Measurements from ENCODE around the gene MRPL43.

The MRPL43 gene

DNA sequence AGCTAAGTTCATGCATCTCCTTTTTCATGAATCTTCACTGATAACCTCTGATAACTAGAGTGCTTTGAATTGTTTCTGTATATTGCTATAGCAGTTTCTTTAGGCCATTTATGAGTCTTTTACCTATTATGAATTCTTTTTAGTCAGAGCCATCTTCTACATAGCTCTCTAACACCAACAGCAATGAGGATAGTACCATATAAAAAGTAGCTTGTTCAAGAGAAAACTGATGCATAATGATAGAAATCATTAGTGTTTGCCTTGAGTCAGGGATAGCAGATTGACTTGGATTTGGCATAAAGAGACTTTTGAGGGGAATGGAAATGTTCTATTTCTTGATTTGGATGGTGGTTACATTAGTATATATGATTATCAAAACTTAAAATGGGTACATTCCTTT is 43.8 kb downstream of the MRPL43 start (continued):
- TF ChIP-seq, protein P1, sequence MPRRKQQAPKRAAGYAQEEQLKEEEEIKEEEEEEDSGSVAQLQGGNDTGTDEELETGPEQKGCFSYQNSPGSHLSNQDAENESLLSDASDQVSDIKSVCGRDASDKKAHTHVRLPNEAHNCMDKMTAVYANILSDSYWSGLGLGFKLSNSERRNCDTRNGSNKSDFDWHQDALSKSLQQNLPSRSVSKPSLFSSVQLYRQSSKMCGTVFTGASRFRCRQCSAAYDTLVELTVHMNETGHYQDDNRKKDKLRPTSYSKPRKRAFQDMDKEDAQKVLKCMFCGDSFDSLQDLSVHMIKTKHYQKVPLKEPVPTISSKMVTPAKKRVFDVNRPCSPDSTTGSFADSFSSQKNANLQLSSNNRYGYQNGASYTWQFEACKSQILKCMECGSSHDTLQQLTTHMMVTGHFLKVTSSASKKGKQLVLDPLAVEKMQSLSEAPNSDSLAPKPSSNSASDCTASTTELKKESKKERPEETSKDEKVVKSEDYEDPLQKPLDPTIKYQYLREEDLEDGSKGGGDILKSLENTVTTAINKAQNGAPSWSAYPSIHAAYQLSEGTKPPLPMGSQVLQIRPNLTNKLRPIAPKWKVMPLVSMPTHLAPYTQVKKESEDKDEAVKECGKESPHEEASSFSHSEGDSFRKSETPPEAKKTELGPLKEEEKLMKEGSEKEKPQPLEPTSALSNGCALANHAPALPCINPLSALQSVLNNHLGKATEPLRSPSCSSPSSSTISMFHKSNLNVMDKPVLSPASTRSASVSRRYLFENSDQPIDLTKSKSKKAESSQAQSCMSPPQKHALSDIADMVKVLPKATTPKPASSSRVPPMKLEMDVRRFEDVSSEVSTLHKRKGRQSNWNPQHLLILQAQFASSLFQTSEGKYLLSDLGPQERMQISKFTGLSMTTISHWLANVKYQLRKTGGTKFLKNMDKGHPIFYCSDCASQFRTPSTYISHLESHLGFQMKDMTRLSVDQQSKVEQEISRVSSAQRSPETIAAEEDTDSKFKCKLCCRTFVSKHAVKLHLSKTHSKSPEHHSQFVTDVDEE (CRISPR knock-in tag; IDR thresholded peaks at IDR 0.05): no peak
- no peak for TF ChIP-seq BACH2 (CRISPR knock-in tag; IDR thresholded peaks at IDR 0.05; ENCODE audit: borderline replicate concordance)
- TF ChIP-seq, protein P2, sequence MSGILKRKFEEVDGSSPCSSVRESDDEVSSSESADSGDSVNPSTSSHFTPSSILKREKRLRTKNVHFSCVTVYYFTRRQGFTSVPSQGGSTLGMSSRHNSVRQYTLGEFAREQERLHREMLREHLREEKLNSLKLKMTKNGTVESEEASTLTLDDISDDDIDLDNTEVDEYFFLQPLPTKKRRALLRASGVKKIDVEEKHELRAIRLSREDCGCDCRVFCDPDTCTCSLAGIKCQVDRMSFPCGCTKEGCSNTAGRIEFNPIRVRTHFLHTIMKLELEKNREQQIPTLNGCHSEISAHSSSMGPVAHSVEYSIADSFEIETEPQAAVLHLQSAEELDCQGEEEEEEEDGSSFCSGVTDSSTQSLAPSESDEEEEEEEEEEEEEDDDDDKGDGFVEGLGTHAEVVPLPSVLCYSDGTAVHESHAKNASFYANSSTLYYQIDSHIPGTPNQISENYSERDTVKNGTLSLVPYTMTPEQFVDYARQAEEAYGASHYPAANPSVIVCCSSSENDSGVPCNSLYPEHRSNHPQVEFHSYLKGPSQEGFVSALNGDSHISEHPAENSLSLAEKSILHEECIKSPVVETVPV (CRISPR knock-in tag; IDR thresholded peaks at IDR 0.05): no peak
- TF ChIP-seq CSDC2 (CRISPR knock-in tag; IDR thresholded peaks at IDR 0.05): no peak
- no peak for TF ChIP-seq ARNTL (CRISPR knock-in tag; IDR thresholded peaks at IDR 0.05; ENCODE audit: borderline replicate concordance, low read depth)
- TF ChIP-seq TOX (CRISPR knock-in tag; IDR thresholded peaks at IDR 0.05; ENCODE audit: borderline replicate concordance): no peak
- TF ChIP-seq ZFP3 (CRISPR knock-in tag; IDR thresholded peaks at IDR 0.05): no peak
- no peak for TF ChIP-seq TCF4 (CRISPR knock-in tag; IDR thresholded peaks at IDR 0.05; ENCODE audit: borderline replicate concordance)

DNA sequence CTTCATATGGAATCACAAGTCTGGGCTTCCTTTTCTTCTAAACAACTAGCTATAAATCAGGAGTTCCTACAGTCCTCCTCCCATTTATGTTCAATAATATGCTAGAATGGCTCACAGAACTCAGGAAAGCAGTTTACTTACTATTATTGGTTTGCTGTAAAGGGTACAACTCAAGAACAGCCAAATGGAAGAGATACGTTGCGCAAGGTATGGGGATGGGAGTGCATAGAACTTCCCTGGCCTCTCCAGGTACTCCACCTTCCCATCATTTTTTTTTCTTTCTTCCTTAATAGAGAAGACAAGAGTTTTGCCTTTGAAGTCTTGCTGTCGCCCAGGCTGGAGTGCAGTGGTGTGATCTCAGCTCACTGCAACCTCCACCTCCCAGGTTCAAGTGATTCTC is 45.1 kb downstream of the MRPL43 start:
- ATAC-seq: no peak
- TF ChIP-seq ZC3H10 (CRISPR knock-in tag; IDR thresholded peaks at IDR 0.05): no peak
- TF ChIP-seq CSDC2 (CRISPR knock-in tag; IDR thresholded peaks at IDR 0.05): no peak
- TF ChIP-seq ZNF565 (CRISPR knock-in tag; conservative IDR thresholded peaks at IDR 0.05; ENCODE audit: low read depth): no peak
- TF ChIP-seq TCF4 (CRISPR knock-in tag; IDR thresholded peaks at IDR 0.05; ENCODE audit: borderline replicate concordance): no peak
- TF ChIP-seq ZFP30 (CRISPR knock-in tag; IDR thresholded peaks at IDR 0.05): no peak
- TF ChIP-seq, protein P1 (CRISPR knock-in tag; IDR thresholded peaks at IDR 0.05): no peak
- TF ChIP-seq, protein P3, sequence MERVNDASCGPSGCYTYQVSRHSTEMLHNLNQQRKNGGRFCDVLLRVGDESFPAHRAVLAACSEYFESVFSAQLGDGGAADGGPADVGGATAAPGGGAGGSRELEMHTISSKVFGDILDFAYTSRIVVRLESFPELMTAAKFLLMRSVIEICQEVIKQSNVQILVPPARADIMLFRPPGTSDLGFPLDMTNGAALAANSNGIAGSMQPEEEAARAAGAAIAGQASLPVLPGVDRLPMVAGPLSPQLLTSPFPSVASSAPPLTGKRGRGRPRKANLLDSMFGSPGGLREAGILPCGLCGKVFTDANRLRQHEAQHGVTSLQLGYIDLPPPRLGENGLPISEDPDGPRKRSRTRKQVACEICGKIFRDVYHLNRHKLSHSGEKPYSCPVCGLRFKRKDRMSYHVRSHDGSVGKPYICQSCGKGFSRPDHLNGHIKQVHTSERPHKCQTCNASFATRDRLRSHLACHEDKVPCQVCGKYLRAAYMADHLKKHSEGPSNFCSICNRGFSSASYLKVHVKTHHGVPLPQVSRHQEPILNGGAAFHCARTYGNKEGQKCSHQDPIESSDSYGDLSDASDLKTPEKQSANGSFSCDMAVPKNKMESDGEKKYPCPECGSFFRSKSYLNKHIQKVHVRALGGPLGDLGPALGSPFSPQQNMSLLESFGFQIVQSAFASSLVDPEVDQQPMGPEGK (CRISPR knock-in tag; IDR thresholded peaks at IDR 0.05; ENCODE audit: borderline replicate concordance): no peak
- TF ChIP-seq TOX (CRISPR knock-in tag; IDR thresholded peaks at IDR 0.05; ENCODE audit: borderline replicate concordance): no peak
- TF ChIP-seq RARB (CRISPR knock-in tag; IDR thresholded peaks at IDR 0.05): no peak

DNA sequence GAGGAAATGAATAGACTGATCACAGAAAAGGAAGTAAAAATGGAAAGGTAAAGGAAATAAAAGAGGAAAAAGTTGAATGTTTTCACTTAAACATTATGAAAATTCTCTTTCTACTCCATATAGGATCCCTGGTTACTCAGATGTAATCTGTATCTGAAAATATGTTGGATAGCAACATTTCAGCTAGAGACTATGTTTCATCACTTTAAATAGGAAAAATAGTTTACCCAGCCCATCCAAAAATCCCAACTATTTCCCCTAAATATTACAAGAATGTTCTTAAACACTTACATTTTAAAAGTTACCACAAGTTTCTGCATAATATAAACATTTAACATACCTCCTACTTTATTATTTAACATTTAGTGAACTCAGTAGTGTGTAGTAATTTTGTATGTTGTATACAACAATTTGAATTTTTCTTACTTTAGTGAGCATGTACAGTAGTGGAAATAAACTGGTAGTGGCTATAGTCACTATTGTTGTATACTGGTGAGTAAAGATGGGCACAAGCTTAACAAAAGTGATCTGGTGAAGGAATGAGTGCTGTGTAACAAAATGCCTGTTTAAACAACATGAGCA is 47.4 kb downstream of the MRPL43 start:
- ATAC-seq: no peak
- TF ChIP-seq SNAI2 (CRISPR knock-in tag; IDR thresholded peaks at IDR 0.05) (no peak), ZC3H10 (CRISPR knock-in tag; IDR thresholded peaks at IDR 0.05) (no peak), ZFP3 (CRISPR knock-in tag; IDR thresholded peaks at IDR 0.05) (no peak), GLIS3 (CRISPR knock-in tag; IDR thresholded peaks at IDR 0.05) (no peak), ARNTL (CRISPR knock-in tag; IDR thresholded peaks at IDR 0.05; ENCODE audit: borderline replicate concordance, low read depth) (no peak), PPARA (CRISPR knock-in tag; IDR thresholded peaks at IDR 0.05; ENCODE audit: borderline replicate concordance) (no peak)
- TF ChIP-seq, protein P4, sequence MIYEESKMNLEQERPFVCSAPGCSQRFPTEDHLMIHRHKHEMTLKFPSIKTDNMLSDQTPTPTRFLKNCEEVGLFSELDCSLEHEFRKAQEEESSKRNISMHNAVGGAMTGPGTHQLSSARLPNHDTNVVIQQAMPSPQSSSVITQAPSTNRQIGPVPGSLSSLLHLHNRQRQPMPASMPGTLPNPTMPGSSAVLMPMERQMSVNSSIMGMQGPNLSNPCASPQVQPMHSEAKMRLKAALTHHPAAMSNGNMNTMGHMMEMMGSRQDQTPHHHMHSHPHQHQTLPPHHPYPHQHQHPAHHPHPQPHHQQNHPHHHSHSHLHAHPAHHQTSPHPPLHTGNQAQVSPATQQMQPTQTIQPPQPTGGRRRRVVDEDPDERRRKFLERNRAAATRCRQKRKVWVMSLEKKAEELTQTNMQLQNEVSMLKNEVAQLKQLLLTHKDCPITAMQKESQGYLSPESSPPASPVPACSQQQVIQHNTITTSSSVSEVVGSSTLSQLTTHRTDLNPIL (CRISPR knock-in tag; IDR thresholded peaks at IDR 0.05; ENCODE audit: low read depth): no peak
- TF ChIP-seq, protein P1 (CRISPR knock-in tag; IDR thresholded peaks at IDR 0.05): no peak
